CD4-positive, alpha-beta T cell treated with Interleukin-12 subunit alpha and Interleukin-12 subunit beta, for 1 hour (primary cell): ENCODE results near the gene NELFA.

ENCODE experiments used
- DNase-seq: peaks from one replicate; pipeline ENCODE4 v3.0.0-alpha.2; 2020

The NELFA gene

DNA sequence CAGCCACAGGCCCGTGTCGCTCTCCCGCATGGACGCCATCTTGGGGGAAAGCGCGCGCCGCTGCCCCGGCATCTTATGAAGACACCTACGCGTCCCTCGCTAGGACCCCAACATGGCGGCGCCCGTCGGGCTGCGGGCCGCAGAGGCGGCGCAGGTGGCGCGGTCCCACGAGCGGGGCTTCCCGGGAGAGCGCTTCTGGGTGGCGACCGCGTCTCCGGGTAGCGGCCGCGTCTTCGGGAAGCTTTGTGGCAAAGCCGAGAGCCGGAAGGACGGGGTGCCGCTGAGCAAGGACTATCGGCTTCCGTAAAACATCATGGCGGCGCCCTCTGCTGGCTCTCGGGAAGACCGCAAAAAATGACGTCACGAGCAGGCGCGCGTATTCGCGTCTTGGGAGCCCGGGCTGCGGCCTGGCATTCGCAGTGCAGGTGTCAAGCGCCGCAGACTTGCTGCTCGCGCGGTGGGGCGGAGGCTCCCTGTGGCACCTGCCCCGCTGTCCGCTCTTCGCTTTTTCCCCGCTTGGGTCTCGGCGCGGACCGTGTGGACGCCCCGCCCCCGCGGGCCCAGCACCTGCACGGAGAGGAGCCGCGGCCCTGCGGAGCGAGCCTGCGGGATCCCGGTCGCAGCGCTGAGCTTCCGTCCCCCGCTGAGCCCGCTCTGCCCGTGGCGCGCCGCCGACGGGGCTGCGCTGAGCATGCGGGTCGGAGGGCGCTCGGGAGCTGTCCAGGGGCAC, at the start of gene NELFA:
Gene NELFA, minus strand, starts transcription at position 54 of the 730 bp plus-strand sequence. Its CDS starts 15 bp downstream, at position 39.
- peak; percentile 95 for DNase-seq

DNA sequence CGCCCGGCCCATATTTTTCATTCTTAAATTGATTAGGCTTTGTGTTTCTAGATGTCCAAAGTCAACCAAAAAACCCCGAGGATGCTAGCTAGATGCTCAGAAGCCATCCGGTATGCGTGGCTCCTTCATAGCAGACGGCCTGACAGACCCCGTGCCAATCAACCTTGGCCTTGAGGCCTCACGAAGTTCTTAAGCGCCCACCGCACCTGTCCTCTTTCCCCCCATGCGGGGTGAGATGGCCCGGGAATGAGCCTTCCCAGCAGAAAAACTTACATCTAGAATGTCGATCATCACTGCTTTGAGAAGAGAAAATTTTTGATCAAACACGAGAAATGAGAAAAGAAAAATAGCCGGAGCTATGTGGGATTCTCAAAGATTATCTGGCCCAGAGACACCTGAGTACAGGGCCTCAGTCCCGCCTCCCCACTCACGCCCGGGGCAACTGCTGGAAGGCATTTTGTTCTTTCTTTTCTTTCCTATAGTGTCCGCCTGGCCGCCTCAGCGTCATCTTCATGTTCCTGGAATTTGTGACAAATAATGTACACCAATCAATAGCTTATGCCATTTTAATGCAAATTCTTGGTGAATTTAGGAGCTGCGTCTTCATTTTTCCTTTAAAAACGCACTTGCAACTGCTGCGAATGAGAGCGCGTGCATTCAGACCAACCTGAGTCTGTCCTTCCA, 48.8 kb upstream of the NELFA start:
- no peak for DNase-seq

GRCh38 chr4:2054217-2054616, 45.4 kb upstream of the NELFA start:
- no peak for DNase-seq

DNA sequence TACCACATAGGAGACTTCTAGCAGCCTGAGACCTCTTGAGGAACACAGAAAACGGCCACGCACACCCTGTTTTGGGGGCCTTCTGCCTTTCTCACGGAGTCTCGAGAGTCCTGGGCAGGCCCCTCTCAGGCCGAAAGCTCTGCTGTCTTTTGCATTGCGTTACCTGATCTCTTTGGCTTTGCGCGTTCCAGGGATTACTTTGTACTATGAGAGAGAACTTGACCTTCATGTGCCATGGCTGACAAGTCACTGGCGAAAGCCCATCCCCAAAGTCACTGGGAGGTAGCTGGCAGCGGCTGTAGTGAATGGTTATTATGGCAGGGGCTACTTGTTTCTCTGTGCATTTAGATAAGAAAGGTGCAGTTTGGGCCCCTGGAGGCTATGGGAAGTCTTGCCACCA, 42.3 kb upstream of the NELFA start:
- no peak for DNase-seq

DNA sequence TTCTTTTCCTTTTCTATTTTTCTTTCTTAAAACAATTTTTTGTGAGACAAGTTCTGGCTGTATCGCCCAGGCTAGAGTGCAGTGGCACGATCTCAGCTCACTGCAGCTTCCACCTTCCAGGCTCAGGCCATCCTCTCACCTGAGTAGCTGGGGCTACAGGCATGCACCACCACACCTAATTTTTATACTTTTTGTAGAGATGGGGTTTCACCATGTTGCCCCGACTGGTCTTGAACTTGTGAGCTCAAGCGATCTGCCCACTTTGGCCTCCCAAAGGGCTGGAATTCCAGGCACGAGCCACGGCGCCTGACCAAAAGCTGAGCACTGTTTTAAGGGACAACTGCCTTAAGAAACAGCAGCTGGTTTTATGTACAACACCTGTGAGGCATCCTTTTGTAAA, 41.0 kb upstream of the NELFA start:
- no peak for DNase-seq

DNA sequence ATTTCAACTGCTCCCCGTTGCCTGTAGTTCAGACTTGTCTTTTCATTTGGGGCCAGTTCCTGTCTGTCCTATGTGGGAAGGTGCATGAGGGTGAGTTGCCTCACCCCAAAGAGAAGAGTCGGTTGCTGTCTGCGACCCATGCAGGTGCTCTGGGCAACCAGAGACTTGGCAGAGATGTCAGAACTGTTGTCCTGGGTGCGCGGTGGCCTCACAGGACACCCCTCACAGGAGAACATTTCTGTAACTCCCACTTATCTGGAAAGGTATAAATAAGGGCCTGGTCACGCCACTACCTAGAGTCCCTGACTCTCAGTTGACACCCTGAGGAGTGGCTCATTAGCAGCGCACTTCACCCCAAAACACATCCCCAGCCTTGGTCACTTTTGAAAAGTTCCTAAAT, 40.6 kb upstream of the NELFA start:
- no peak for DNase-seq

- DNase-seq: no peak
Measured at GRCh38 chr4:2048831-2049230, 40.1 kb upstream of the NELFA start.

- DNase-seq: no peak
Measured at GRCh38 chr4:2047781-2048581, 39.2 kb upstream of the NELFA start.

- no peak for DNase-seq
Measured at GRCh38 chr4:2047031-2047660, 38.4 kb upstream of the NELFA start.

GRCh38 chr4:2046031-2046961, 37.5 kb upstream of the NELFA start:
- DNase-seq: no peak

GRCh38 chr4:2045518-2045951, 36.8 kb upstream of the NELFA start:
- no peak for DNase-seq

GRCh38 chr4:2044542-2045517, 36.1 kb upstream of the NELFA start:
- no peak for DNase-seq

DNA sequence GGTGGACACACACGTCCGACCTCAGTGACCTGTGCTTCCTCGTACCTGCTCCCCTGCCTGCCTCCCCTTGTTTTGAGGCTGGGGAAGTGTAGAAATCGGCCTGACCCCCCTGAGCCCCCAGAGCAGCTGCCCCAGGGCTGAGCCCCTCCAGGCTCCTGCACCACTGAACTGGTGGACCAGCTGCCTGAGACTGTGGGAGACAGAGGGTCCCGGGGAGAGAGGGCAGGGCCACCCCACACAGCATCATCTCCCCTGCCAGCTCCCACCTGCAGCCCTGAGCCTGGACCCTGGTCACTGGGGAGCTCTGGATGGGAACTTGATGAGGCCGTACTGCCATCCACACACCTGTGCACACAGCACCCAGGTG, 35.3 kb upstream of the NELFA start:
- DNase-seq: no peak

GRCh38 chr4:2043396-2044118, 34.8 kb upstream of the NELFA start:
- no peak for DNase-seq

- DNase-seq: no peak
Measured at GRCh38 chr4:2042947-2043395, 34.2 kb upstream of the NELFA start.

DNA sequence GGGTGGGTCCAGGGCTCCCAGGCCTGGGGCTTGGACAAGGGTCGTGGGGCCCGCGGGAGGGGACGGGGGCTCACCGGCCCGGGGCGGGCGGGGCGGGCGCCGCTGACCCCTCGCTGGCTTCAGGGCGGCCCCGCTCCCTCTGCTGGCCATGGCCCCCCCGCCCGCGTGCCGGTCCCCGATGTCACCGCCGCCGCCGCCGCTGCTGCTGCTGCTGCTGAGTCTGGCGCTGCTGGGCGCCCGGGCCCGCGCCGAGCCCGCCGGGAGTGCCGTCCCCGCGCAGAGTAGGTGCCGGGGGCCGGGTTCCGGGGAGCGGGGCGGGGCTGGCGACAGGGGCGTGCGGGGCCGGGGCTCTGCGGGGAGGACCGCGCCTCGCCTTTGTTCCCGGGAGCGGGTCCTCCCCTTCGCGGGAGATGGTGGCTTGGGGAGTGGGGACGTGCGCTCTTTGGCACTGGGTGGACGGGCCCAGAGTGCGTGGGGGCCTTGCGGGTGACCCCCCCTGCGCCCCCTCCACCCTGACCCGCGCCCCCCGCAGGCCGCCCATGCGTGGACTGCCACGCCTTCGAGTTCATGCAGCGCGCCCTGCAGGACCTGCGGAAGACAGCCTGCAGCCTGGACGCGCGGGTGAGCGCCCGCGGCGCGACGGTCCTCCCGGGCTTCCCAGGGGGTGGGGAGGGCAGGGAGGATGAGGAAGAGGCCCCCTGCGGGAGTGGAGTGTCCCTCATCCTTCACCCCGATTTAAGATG, 33.6 kb upstream of the NELFA start:
- DNase-seq: peak; percentile 36

- DNase-seq: peak; percentile 88
Measured at GRCh38 chr4:2041239-2042130, 32.7 kb upstream of the NELFA start.
